Activated T-cell treated with anti-CD3 and anti-CD28 coated beads for 48 hours (primary cell): ENCODE data around the gene TNRC6C.

Experiments used
- DNase-seq: peaks from one replicate; pipeline ENCODE4 v3.0.0-alpha.2; 2020; ENCODE audit warnings: low read depth

TNRC6C gene

DNA sequence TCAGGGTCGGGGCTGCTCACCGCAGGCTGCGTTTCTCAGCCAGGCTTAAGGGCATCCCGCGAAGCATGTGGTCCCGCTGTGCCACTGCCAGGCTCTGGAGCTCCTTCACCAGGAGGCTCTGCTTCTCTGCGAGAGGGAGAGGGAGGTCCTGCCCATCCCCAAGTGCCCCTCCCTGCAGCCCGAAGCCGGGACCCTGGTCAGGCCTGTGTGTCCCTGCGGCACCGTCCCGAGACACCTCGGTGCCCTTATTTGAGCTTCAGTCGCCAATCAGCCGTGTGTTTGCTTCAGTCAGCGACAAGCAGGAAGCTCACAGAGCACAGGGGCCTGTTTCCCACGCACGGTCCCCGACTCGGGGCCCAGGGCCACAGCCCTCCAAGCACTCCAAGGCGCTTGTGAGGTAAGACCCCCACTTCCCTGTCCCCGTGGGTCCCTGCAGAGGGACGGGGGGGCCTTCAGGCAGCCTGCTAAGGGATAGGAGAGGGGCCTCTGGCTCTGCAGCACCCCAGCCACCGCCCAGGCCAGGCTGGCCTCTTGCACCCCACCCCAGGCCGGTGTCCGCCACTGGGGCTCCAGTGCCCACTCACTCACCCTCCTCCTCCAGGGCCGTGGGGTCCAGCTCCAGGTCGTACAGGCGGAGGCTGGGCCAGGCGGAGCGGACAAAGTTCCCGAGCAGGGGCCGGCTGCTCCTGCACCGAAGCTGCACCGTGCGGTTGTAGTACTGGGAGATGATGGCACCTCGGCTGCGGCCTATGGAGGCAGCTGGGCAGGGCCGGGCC, 166.8 kb downstream of the TNRC6C start:
- no peak for DNase-seq

DNA sequence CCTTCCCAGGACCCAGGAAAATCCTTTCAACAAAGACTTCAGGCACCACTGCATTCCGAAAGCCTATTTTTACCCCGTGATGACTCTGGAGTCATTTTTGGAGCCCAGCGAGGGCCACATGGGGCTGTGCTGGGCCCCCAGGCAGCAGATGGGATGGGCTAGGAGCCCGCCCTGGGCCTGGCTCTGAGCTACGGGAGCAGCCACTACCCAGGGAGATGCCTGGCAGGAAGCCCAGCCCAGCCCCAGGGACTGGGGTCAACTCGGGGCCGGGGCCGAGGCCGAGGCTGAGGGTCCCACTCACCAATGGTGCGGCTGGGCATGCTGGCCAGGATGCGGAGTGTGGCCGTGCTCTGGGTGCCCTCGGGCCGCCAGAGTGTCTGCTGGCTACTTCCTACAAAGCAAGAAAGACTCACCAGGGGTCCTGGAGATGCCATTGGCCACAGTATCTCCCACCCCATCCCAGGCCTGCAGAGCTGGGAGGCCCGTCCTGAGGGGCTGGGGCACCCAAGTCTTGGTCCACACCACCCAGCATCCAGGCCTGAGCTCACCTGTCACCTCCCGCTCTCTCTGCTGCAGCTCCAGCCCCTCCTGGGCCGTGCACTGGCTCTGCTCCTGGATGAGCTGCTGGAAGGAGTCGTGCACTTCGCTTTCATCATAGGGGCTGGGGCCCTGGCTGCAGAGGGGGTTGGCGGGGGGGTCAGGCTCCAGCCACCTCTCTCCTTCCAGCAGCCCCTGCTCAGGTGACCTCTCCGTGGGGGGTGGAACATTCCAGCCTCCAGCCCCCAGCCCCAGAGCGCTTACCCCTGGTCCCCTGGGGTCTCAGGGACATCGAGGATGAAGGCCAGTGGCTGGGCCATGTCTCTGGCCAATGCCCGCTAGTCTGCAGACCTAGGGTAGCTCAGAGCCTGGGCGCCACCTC, 167.7 kb downstream of the TNRC6C start:
- DNase-seq = no peak

DNA sequence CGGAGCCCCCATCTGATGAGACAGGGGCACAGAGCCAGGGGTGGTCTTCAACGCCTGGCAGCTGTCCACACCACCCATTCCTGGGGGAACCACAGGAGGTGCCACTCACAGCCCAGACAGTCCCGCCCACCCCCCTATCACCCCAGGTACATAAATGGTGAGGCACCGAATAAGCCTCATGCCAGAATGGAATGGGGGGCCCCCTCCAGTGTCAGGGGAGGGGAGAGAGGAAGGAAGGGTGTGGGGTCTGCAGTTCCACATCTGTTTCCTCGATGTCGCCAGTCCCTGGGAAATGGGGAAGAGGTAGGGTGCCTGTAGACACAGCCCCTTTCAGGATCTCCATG, 168.4 kb downstream of the TNRC6C start:
- no peak for DNase-seq

DNA sequence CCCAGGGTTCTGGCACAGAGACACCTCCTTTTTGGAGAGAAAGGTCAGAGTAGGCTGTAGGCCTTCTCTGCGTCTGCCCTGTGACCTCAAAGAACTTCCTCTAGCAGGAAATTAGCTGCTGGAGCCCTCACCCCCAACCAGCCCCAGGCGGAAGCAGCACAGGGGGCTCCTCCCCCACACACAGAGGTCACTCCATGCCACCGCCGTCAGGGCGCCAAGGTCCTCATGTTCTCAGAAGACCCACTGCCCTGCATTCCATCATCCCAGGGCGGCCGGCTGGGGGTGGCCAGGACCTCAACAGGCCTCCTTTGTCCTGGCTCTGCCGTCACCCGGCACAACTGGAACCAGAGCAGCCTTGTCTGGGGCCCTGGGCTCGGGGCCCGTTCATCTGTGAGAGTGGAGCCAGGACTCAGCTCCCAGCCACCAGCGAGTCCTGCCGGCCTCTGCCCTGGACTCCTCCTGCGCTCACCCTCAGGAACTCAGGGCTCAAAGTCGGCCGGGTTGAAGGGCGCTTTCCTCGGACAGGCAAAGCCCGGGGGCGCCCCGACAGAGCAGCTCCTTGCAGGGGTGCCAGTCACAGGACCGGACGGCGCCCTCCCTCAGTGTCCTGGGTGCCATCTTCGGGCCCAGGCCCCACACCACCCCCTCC, 168.9 kb downstream of the TNRC6C start:
- no peak for DNase-seq

DNA sequence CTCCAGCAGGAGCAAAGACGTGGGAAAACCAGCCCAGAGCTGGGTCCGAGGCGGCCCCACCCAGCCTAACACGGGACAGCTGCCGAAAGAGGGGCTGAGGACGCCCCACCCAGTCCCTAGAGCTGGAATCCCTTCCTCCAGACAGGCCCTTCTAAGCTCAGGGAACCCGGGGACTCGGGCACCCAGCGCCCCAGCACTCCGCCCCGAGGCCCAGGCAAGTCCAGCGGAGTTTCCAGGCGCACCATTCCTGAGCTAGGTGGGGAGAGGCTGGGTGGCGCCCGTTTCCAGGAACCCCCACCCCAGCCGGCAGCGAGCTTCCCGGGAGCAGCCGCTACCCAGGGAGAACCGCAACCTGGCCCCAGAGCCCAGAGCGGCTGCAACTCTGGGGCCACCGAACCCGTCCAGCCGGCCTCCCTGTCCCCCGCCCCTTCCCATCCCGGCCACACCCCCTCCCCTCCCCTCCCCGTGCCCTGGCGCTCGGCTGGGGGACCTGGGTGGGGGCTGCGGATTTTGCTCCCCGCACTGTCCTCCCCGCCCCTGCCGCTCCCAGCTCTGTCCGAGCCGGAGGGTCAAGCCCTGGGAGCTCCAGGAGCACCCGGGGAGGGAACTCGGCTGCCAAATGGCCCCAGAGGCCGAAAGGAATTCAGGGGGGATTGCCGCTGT, 169.5 kb downstream of the TNRC6C start:
- DNase-seq = no peak

DNA sequence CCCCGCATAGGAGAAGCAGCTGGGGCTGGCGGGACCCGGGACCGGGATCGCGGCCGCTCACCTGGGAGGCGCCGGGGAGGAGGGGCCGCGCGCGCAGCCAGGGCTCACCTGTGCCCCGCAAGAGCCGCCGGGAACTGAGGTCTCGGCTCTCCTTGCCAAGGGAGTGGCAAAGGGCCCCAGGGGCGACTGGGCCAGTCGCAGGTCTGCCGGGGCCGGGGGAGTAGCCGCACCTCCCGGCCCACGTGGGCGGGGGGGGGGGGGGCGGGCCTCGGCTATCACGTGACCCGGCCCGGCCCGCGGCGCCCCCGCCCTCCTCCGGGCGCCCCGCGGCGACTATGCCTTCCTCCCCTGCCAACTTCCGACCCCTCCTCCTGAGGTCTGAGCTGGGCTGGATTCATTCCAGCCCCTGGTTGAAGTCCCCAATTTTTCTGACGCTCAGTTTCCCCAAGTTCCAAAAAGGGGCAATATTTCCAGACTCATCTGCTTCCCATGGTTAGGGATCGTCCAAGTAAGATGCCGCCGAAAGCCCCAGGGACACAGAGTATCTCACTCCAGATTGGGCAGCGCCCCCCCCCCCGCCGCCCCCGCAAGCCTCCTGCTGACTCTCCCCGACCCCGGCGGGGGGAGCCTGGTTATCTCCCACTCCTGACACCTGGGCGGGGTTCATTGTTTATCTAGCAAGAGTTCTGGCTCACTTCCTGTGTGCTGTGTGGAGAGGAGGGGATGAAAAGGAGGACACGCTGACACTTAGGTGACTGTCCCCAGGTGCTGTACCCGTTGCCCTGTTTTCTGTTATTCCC, 170.2 kb downstream of the TNRC6C start, which contains the start of gene TMC6:
Gene TMC6, minus strand, starts transcription at position 205 of the 800 bp plus-strand sequence. CDS start 1,923 bp downstream, outside the sequence.
- no peak for DNase-seq

- DNase-seq = no peak
These were observed 171.0 kb downstream of the TNRC6C start for GRCh38 chr17:78129351-78130089.

GRCh38 chr17:78130090-78130436, 171.6 kb downstream of the TNRC6C start:
- DNase-seq = no peak

DNA sequence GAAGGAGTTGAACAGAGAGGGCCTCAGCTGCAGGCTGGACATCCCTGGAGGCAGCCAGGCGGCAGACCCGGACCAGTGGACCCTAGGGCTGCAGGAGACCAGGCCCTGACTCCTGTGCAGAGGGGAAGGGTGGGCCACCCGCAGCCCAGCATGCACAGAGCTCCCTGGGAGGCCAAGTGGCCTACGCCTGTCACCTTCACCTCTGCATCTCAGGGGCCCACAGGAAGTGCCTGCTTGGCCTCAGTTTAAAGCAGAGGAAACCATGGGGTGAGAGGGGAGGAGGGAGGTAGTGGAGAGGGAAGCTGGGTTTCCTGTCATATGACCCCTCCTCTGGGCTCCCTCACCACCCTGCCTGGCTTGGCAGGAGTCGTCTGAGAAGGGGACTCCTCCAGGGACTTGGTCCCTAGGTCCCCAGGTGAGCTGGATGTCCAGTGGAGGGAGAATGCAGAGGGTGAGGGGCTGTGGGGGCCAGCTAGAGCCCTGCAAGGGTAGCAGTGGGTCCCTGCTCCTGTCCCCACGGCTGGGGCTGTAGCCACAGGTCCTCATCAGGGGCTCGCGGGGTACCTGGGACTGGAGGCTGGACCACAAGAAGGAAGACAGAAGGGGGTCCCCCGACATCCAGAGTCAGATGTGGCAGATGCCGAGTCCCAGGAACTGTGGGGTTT, 172.1 kb downstream of the TNRC6C start, which contains the start of gene TMC8:
Gene TMC8, plus strand, starts transcription at position 335 of the 665 bp plus-strand sequence. CDS start 818 bp downstream, outside the sequence.
- DNase-seq = no peak

DNA sequence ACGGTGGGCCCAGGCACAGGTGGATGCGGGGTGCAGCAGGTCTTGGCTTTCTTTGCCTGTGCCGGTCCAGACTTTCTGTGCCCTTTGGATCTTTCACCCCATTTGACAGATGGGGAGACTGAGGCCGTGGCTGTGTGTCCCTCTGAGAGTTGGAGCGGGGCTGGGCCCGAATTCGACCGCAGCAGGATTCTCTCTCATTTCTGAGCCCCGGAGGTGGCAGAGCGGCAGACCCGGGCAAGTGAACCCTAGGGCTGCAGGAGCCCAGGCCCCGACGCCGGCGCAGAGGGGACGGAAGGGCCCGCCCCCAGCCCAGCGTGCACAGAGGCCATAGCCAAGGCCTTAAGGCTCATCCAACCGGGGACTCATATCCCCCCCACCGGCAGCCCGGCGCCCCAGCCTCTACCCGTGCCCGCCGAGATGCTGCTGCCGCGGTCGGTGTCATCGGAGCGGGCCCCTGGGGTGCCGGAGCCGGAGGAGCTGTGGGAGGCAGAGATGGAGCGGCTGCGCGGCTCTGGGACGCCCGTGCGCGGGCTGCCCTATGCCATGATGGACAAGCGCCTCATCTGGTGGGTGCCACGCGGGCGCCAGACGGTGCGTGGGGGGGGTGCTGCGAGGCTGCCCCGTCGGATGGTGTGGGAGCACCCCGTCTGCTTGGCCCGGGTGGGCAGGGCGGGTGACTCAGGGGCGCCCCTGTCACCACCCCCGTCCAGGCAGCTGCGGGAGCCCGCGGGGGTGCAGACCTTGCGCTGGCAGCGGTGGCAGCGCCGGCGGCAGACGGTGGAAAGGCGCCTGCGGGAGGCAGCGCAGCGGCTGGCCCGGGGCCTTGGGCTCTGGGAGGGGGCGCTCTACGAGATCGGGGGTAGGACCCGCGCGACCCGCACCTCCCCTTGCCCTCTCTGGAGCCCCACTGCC, 172.9 kb downstream of the TNRC6C start:
- DNase-seq = no peak

DNA sequence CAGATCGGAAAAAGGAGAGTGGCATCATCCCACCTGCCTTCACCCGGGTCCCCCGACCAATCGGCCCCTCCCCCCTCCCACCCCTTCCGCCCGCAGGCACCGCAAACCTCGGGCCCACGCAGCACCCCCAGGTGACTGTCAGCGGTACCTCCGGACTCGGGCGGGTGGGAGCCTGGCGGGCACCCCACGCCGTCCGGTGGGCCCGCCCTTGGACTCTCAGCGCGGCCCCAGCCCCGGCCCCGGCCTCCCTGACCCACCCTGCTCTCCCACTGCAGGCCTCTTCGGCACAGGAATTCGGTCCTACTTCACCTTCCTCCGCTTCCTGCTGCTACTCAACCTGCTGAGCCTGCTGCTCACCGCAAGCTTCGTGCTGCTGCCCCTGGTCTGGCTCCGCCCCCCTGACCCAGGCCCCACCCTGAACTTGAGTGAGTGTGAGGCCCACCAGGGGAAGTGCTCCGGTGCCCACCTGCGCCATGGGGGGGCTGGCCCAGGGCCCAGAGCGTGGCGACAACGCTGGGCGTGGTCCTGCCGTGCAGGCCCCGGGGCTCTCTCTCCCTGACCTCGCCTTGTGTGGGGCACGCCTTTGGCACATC, 173.7 kb downstream of the TNRC6C start:
- DNase-seq = no peak

- DNase-seq = no peak
These were observed 174.3 kb downstream of the TNRC6C start for GRCh38 chr17:78132767-78133178.

- no peak for DNase-seq
These were observed 174.9 kb downstream of the TNRC6C start for GRCh38 chr17:78133179-78133951.

- DNase-seq = peak; percentile 66
These were observed 175.7 kb downstream of the TNRC6C start for GRCh38 chr17:78133971-78134898.

DNA sequence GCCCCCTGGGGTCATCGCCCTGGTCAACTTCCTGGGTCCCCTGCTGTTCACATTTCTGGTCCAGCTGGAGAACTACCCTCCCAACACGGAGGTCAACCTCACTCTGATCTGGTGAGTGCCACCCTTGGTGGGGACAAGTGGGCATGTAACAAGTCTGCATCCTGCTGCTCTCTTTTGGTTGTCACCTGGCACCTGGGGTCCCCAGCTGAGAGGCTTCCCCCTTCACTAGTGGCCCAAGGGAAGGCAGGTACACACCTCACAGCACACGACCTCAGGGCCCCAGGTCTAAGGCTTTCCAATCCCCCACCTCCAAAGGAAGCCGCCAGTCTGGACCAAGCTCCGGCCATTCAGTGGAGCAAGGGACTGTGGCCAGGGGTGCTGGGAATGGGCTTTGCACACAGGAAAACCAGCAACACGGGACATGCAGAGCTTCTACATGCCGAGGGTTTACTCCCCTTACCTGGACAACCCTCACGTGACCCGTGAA, 176.4 kb downstream of the TNRC6C start:
- DNase-seq = no peak

- DNase-seq = no peak
These were observed 177.5 kb downstream of the TNRC6C start for GRCh38 chr17:78135858-78136500.
